GDM1 (cell line): Measurements from ENCODE around the gene CEP250.
"Not testable (repeated sequence)": the region's sequence is repeated elsewhere in the genome, so short reads cannot be mapped to it uniquely, and the experiment has no call there.

Experiments
- DNase-seq: peaks from one replicate; lab custom pipeline; 2025; lab: John Stamatoyannopoulos, UW

Gene CEP250

GRCh38 chr20:35454881-35455609 lies at the start of gene CEP250:
Gene CEP250 (plus strand): TSS chr20:35455598. CDS start chr20:35462368, 6,770 bp downstream.
- DNase-seq: peak; percentile 92

GRCh38 chr20:35405775-35406174 lies 49.6 kb upstream of the CEP250 start:
- no peak for DNase-seq

DNA sequence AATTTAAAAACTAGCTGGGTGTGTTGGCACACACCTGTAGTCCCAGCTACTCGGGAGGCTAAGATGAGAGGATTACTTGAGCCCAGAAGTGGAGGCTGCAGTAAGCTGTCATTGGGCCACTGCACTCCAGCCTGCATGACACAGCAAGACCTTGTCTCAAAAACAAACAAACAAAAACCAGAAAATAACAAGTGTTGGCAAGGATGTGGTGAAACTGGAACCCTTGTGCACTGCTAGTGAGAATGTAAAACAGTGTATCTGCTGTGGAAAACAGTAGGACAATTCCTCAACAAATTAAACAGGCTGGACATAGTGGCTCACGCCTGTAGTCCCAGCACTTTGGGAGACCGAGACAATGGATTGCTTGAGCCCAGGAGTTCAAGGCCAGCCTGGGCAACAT lies 47.1 kb upstream of the CEP250 start:
- DNase-seq: no peak

- DNase-seq: no peak
Measured at GRCh38 chr20:35409542-35409941, 45.9 kb upstream of the CEP250 start.

DNA sequence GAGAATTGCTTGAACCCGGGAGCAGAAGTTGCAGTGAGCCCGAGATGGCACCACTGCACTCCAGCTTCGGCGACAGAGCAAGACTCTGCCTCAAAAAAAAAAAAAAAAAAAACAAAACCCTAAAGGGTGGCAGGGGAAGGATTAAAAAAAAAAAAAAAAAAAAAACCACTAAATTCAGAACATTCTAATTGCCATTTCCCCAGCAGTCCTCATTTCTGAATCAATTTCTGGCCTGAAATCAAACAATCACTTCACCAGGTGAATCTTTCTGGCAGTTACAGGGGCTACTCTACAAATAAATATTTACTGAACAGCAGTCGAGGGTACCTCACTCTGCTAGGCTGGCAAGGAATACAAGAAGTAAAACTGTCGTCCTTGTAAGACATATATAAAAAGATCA lies 44.8 kb upstream of the CEP250 start:
- DNase-seq: no peak

DNA sequence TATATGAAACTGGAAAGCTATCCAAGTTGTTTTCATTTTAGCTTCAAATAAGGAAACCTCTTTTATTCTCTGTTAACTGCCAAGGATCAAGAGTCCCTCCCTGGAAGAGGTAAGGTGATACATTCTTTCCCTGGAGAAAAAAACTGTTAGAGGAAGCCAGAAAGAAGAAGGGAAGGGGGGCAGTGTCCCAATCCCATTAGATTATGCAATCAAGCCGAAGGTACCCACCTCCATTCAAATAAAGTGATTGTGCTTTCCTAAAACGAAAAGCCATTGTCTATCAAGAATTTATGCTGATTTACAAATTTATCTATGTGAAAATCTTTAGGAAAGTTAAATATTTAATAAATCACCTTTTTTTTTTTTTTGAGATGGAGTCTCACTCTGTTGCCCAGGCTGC lies 34.1 kb upstream of the CEP250 start:
- DNase-seq: no peak

DNA sequence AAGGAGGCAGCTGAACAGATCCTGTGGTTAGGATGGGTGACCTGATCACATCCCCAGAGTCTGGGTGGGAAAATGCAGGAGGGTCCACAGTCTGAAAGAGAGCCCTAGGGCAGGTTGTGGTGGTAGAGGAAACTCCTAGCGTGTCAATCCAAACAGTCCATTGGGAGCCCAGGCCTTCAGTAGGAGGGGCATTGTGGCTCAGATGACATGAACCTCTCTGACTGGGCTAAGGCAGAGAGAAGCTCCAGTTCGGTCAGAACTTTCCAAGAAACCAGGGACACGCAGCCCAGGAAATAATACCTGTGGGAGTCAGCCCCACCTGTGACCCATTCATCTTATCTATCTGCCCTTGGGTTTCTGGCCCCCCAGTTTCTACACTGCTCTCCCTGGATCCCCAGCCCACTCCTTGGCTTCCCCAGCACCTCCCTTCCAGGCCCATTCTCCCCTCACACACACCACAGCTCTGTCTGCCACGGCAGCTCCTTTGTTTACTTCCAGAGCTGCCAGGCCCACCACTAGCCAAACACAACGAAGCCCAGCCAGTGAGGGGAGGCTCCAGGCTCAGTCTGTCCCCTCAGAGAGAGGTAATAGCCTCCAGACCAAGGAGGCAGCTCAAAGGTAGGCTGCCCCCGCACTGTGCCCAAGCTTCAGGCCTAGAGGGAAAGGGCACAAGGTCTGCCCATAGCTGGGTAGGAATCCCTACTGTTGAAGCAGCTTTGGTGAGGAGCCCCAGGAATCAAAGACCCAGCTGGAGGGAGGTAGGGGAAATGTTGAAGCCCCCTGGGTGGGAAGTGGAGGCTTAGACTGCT lies 23.6 kb upstream of the CEP250 start:
- DNase-seq: no peak

- no peak for DNase-seq
Measured at GRCh38 chr20:35432430-35432735, 23.0 kb upstream of the CEP250 start.

GRCh38 chr20:35433337-35433736 lies 22.1 kb upstream of the CEP250 start:
- DNase-seq: no peak

- no peak for DNase-seq
Measured at GRCh38 chr20:35434085-35435005, 21.1 kb upstream of the CEP250 start.

DNA sequence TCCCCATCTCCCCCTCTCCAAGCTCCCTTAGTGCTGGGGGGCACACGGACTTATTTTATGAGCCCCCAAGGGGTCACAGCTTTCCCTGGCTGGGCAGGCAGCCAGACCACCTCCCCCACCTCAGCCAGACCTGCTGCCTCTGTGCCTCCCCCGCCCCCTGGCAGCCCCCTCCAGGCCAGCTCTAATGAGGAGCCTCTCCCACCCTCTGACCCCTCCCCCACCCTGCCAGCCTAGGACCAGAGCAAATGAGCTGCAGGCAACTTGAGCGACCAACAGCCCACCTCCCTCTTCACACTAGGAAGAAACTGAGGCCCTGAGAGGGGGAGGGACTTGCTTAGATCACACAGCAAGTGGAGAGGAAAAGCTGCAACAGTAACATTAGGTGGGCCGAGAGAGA lies 19.2 kb upstream of the CEP250 start:
- no peak for DNase-seq

DNA sequence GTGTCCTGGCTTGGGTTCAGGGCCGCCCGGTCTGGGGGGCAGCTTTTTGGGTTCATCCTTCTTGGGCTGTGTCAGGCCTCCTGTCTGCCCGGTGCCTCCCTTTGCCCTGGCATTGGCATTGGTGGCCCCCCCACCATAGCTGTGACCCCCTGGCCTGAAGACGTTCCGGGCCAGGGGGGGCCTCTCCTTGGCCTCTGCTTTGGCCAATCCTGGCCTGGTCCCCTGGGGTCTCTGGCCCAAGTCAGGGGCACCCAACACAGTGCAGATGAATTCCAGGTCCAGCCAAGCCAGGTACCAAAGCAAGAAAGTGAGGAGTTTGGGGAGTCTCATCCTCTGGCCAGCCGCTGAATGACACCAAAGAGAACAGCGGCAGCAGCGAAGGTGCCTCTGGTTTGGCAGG lies 17.8 kb upstream of the CEP250 start:
- no peak for DNase-seq

GRCh38 chr20:35443003-35443402 lies 12.4 kb upstream of the CEP250 start:
- no peak for DNase-seq

- DNase-seq: no peak
Measured at GRCh38 chr20:35444226-35444625, 11.2 kb upstream of the CEP250 start.

- no peak for DNase-seq
Measured at GRCh38 chr20:35446356-35447078, 8.9 kb upstream of the CEP250 start.

- DNase-seq: peak; percentile 66
Measured at GRCh38 chr20:35447082-35447789, 8.2 kb upstream of the CEP250 start.

- DNase-seq: no peak
Measured at GRCh38 chr20:35448788-35449373, 6.5 kb upstream of the CEP250 start.

DNA sequence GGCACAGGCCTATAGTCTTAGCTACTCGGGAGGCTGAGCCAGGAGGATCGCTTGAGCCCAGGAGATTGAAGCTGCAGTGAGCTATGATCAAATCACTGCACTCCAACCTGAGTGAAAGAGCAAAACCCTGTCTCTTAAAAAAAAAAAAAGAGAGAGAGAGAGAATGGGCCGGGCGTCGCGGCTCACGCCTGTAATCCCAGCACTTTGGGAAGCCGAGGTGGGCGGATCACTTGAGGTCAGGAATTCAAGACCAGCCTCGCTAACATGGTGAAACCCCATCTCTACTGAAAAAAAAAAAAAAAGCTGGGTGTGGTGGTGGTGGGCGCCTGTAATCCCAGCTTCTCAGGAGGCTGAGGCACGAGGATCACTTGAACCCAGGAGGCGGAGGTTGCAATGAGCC lies 5.5 kb upstream of the CEP250 start:
- not testable (repeated sequence) for DNase-seq

DNA sequence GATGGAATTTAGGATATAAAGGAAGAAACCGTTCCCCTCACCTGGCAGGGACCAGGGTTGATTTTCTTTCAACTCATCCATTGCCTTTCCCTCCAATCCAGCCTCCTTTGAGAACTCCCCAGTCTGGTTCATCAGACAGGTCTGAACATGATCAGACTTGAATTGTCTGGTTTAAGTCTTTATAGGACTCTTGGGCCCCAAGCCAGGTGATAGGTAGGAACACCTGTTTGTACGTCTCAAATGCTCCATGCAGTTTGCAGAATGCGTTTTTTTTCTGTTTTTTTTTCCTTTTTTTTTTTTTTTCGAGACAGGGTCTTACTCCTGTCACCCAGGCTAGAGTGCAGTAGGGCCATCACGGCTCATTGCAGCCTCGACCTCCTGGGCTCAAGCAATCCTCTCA lies 4.1 kb upstream of the CEP250 start:
- DNase-seq: no peak

DNA sequence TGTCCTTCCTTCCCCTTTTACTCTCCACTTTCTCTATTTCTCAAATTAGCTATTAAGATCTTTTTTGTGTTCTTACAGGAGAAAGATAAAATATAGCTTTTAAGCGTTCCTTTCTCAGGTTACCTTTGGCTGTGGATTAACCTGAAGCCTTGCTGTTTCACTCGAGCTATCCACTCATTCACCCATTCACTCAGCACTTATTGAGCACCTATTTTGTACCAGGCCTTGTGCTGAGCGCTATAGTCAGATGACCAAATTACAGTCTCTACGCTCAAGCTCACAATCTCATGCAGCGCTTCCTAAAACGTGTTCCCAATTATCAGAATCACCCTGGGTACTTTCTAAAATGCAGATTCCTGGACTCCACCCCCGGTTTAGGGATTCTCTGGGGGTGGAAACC lies 1.8 kb upstream of the CEP250 start:
- DNase-seq: no peak

DNA sequence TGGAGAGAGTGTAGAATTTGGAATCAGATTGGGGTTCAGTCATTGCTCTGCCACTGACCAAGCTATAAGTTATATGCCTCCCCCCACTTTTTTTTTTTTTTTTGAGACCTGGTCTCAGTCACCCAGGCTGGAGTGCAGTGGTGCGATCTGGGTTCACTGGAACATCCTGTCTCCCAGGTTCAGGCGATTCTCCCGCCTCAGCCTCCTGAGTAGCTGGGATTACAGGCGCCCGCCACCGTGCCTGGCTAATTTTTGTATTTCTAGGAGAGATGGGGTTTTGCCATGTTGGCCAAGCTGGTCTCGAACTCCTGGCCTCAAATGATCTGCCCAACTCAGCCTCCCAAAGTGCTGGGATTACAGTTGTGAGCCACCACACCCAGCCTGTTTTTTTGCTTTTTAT lies 1.3 kb downstream of the CEP250 start:
- not testable (repeated sequence) for DNase-seq
